Gastrocnemius medialis (tissue), 4 donors: ENCODE results near the gene ARHGEF4.

Experiments used
- POLR2A ChIP-seq, 2 donors: fragments of 450-650 bp; IDR thresholded peaks; one replicate each; pipeline ENCODE4 v1.6.1; 2017; ENCODE audit warnings: antibody characterized with exemption in 2 of 2, mild to moderate bottlenecking in 2 of 2, moderate library complexity in 2 of 2
- TF ChIP-seq, protein P1 (sequence below), 5 experiments: fragments of 450-650 bp in 3 of 5; fragments of 200-600 bp in 2 of 5; sonication (generic) in 2 of 5; IDR thresholded peaks in 4 of 5; conservative IDR thresholded peaks in 1 of 5; 1 replicate in 4 of 5; 2 replicates in 1 of 5; pipeline ENCODE4 v1.5.1; 2016 to 2019; ENCODE audit warnings: antibody characterized with exemption in 5 of 5, mild to moderate bottlenecking in 3 of 5, moderate library complexity in 3 of 5

DNA sequence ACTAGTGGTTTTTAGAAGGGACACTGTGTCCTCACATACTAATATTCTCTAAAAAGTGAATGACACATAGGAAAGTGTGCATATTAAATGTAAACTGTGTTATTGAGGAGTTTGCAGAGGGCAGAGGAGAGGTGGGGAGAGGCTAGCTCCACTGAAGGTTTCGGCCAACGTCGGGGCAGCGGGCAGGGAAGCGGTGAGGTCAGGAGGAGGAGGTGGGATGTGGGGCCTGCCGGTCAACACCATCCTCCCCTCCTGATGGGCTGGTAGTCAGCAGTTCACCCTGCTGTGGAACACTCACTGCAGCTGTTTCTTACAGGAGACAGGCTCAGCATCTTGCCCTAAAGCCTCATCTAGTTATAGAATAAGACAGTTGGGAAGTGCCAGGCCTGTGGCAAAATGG is 74.2 kb downstream of the ARHGEF4 start:
- TF ChIP-seq, protein P1, sequence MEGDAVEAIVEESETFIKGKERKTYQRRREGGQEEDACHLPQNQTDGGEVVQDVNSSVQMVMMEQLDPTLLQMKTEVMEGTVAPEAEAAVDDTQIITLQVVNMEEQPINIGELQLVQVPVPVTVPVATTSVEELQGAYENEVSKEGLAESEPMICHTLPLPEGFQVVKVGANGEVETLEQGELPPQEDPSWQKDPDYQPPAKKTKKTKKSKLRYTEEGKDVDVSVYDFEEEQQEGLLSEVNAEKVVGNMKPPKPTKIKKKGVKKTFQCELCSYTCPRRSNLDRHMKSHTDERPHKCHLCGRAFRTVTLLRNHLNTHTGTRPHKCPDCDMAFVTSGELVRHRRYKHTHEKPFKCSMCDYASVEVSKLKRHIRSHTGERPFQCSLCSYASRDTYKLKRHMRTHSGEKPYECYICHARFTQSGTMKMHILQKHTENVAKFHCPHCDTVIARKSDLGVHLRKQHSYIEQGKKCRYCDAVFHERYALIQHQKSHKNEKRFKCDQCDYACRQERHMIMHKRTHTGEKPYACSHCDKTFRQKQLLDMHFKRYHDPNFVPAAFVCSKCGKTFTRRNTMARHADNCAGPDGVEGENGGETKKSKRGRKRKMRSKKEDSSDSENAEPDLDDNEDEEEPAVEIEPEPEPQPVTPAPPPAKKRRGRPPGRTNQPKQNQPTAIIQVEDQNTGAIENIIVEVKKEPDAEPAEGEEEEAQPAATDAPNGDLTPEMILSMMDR (IDR thresholded peaks at IDR 0.05 in 4 of 5, conservative IDR thresholded peaks at IDR 0.05 in 1 of 5) = no peak
- TF ChIP-seq POLR2A (IDR thresholded peaks at IDR 0.05) = no peak
